Heart left ventricle (tissue), 16 donors: ENCODE data around the gene OR14J1. TPM values are rescaled to one million over a fixed set of nuclear protein-coding genes. Genes with fewer than 3 reads are reported as not detected.

Source experiments
- ATAC-seq, 4 donors: fragments of 200-7000 bp; cut with Tn5 transposase; one replicate each; pipeline ENCODE4 v1.9.1; 2020 to 2022; ENCODE audit warnings: moderate library complexity in 4 of 4, mild to moderate bottlenecking in 3 of 4, moderate number of reproducible peaks in 1 of 4
- DNase-seq, 5 donors: peaks; one replicate each; pipeline ENCODE4 v3.0.0-alpha.2; 2020
- H3K27ac ChIP-seq, 12 donors: fragments of 200-600 bp; sonication (generic) in 4 of 12; one replicate each; pipeline versions ENCODE4 v1.5.0 to v1.8.0; 2016 to 2022; ENCODE audit warnings: mild to moderate bottlenecking in 2 of 12
- H3K27me3 ChIP-seq, 9 donors: fragments of 200-600 bp; sonication (generic) in 2 of 9; one replicate each; pipeline versions ENCODE4 v1.5.1 to v1.8.0; 2016 to 2022; ENCODE audit warnings: mild to moderate bottlenecking in 3 of 9
- H3K36me3 ChIP-seq, 9 donors: fragments of 200-600 bp; sonication (generic) in 2 of 9; one replicate each; pipeline versions ENCODE4 v1.5.0 to v1.8.0; 2018 to 2022; ENCODE audit warnings: mild to moderate bottlenecking in 2 of 9
- H3K4me1 ChIP-seq, 12 donors: fragments of 200-600 bp; sonication (generic) in 4 of 12; one replicate each; pipeline versions ENCODE4 v1.5.0 to v1.8.0; 2016 to 2022; ENCODE audit warnings: mild to moderate bottlenecking in 3 of 12
- H3K4me3 ChIP-seq, 12 donors: fragments of 200-600 bp; sonication (generic) in 4 of 12; one replicate each; pipeline versions ENCODE4 v1.5.0 to v1.8.0; 2017 to 2022; ENCODE audit warnings: mild to moderate bottlenecking in 9 of 12, moderate library complexity in 4 of 12
- H3K9me3 ChIP-seq, 12 donors: fragments of 200-600 bp; sonication (generic) in 4 of 12; one replicate each; pipeline versions ENCODE4 v1.5.0 to v1.8.0; 2016 to 2022; ENCODE audit warnings: mild to moderate bottlenecking in 1 of 12
- POLR2A ChIP-seq, 2 donors: fragments of 450-650 bp; IDR thresholded peaks; one replicate each; pipeline ENCODE4 v1.6.1; 2017; ENCODE audit warnings: antibody characterized with exemption in 2 of 2, mild to moderate bottlenecking in 2 of 2, moderate library complexity in 2 of 2
- WGBS, 4 donors: extraction: QIAGEN DNeasy Blood & Tissue Kit in 2 of 4; methylation state at CpG; one replicate each; pipeline versions ENCODE4 v1.1.5 to v1.1.7; 2013 to 2018; 5-methylcytosine and 5-hydroxymethylcytosine counted together
- intact Hi-C, 10 donors: fragments of 100-400 bp; cut with DNase I; formaldehyde crosslinking; loops; one replicate each; pipeline versions ENCODE4 v1.11.1 to v1.14.2; 2022
- polyA plus RNA-seq, 2 donors: library from polyadenylated mRNA; stranded (reverse); fragments of 200-250 nt; gene quantifications; one replicate each; pipeline ENCODE4 v1.2.3, GENCODE V29; 2013
- total RNA-seq, 9 donors: library from RNA; depleted of rRNA in 2 of 9; stranded (reverse); fragments of >200 nt in 2 of 9; fragmentation: NEBNext Ultra II Directional in 3 of 9; extraction: Animal tissue kit (Norgen Biotek cat#: 25700) in 3 of 9; gene quantifications; one replicate each; pipeline versions ENCODE4 v1.1.0 to v1.2.4, GENCODE V29; 2016 to 2023
- TF ChIP-seq, protein P1 (sequence below), 12 donors: fragments of 200-600 bp; sonication (generic) in 4 of 12; IDR thresholded peaks; one replicate each; pipeline versions ENCODE4 v1.5.0 to v1.8.0; 2018 to 2022; ENCODE audit warnings: antibody characterized with exemption in 12 of 12, mild to moderate bottlenecking in 5 of 12
- donor health status: ischemic (EF 13 %, LVEDD 7.1; RV severe dilation, severe dysfunction).
- donor health status: healthy with polysubstance abuse.
- donor health status: DM: no; HTN: yes; CAD: no.
- donor health status: DM: no; HTN: no; CAD: no.
- donor health status: ischemic (EF 25% LVEDD 6.9; RV normal size, moderate dysfunction).
- donor health status: ischemic (EF 25% LVEDD 5.7; RV mildly dilated, moderate dysfunction).
- donor health status: healthy.
- donor health status: DM: yes; HTN: yes; CAD: no.
- donor health status: ischemic (EF 35%, LVEDD 5.7; RV mildly dilated, moderate dysfunction).
- donor health status: nonischemic (EF 11% LVEDD 7.7; RV severe dilation, severe dysfunction).
- donor health status: DM: yes; HTN: yes; CAD: no.
- donor health status: PGD.
- donor health status: ischemic (EF 29% LVEDD 5.4; RV normal size, mild dysfunction).
- donor health status: nonischemic (EF 23%, LVEDD 6.1; RV moderate dilation, normal function).

OR14J1 gene
- total and polyA plus RNA-seq, 11 donors = not detected

GRCh38 chr6:29263001-29263400 is 38.5 kb upstream of the OR14J1 start:
- Histone ChIP-seq H3K9me3 (no peaks in the 10 kb centered on the region), H3K4me1 (no peaks in the 10 kb centered on the region), H3K4me3 (no peak overlapping the region), H3K36me3 (no peaks in the 10 kb centered on the region), H3K27ac (no peak overlapping the region), H3K27me3 (no peaks in the 10 kb centered on the region)
- 22 to 31% (median 27%) methylated on average over 3 of the region's 3 CpGs for WGBS, 4 donors
- ATAC-seq (no peak), DNase-seq (no peak)
- intact Hi-C loops = no loop called here
- TF ChIP-seq, protein P1, sequence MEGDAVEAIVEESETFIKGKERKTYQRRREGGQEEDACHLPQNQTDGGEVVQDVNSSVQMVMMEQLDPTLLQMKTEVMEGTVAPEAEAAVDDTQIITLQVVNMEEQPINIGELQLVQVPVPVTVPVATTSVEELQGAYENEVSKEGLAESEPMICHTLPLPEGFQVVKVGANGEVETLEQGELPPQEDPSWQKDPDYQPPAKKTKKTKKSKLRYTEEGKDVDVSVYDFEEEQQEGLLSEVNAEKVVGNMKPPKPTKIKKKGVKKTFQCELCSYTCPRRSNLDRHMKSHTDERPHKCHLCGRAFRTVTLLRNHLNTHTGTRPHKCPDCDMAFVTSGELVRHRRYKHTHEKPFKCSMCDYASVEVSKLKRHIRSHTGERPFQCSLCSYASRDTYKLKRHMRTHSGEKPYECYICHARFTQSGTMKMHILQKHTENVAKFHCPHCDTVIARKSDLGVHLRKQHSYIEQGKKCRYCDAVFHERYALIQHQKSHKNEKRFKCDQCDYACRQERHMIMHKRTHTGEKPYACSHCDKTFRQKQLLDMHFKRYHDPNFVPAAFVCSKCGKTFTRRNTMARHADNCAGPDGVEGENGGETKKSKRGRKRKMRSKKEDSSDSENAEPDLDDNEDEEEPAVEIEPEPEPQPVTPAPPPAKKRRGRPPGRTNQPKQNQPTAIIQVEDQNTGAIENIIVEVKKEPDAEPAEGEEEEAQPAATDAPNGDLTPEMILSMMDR (IDR thresholded peaks at IDR 0.05) = no peak
- TF ChIP-seq POLR2A (IDR thresholded peaks at IDR 0.05) = no peak

DNA sequence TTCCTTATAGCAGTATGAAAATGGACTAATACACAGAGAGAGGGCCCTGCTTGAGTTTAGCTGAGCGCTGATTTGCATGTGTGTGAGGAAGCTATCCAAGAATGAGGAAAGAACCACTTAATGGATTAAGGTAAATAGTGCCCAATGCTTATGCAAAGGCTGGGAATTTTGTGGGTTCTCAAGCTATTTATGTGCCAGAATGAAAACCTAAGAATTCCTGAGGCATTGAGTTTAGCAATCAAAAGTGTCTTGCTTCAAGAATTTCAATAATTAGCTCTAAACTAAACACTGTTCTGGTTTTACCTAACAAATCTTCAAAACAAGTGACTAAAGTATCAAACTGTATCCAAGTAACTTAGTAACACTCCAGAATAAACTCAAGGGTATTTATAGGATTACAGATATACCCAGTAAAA is 7.0 kb upstream of the OR14J1 start:
- Histone ChIP-seq H3K36me3 (no peaks in the 10 kb centered on the region), H3K9me3 (no peaks in the 10 kb centered on the region), H3K4me1 (no peaks in the 10 kb centered on the region), H3K27me3 (no peaks in the 10 kb centered on the region), H3K4me3 (no peak overlapping the region), H3K27ac (no peak overlapping the region)
- DNase-seq (no peak), ATAC-seq (no peak)
- TF ChIP-seq, protein P1 (IDR thresholded peaks at IDR 0.05) = no peak
- no peak for TF ChIP-seq POLR2A (IDR thresholded peaks at IDR 0.05)
- intact Hi-C loops = no loop called here
- WGBS, 4 donors = 89 to 100% (median 95%) methylated on average over 1 of the region's 1 CpG

- intact Hi-C loops = no loop called here
- Histone ChIP-seq H3K4me1 (no peaks in the 10 kb centered on the region), H3K9me3 (no peaks in the 10 kb centered on the region), H3K4me3 (no peak overlapping the region), H3K27me3 (no peaks in the 10 kb centered on the region), H3K27ac (no peak overlapping the region), H3K36me3 (no peaks in the 10 kb centered on the region)
- ATAC-seq (no peak), DNase-seq (no peak)
- WGBS, 4 donors = 69 to 83% (median 78%) methylated on average over 5 to 12 of the region's 12 CpGs; no CpG with 5 or more reads in 1 of the 4 donors
- TF ChIP-seq, protein P1 (IDR thresholded peaks at IDR 0.05) = no peak
- no peak for TF ChIP-seq POLR2A (IDR thresholded peaks at IDR 0.05)
Observed at GRCh38 chr6:29295181-29295585, 6.3 kb upstream of the OR14J1 start.

- no peak overlapping the region for H3K4me3 ChIP-seq
- no peaks in the 10 kb centered on the region for H3K9me3 ChIP-seq
- TF ChIP-seq, protein P1 (IDR thresholded peaks at IDR 0.05) = no peak
- TF ChIP-seq POLR2A (IDR thresholded peaks at IDR 0.05) = no peak
- intact Hi-C loops = no loop called here
- H3K27ac ChIP-seq = no peak overlapping the region
- H3K4me1 ChIP-seq = no peaks in the 10 kb centered on the region
- H3K27me3 ChIP-seq = no peaks in the 10 kb centered on the region
- no peak for DNase-seq
- WGBS, 4 donors = 80 to 91% (median 88%) methylated on average over 6 to 7 of the region's 7 CpGs
- no peak for ATAC-seq
- no peaks in the 10 kb centered on the region for H3K36me3 ChIP-seq
Observed at GRCh38 chr6:29295623-29296022, 5.9 kb upstream of the OR14J1 start.
